ENCODE results near the gene KPTN. TPM values are rescaled to one million over a fixed set of nuclear protein-coding genes. Genes with fewer than 3 reads are reported as not detected.

Gene KPTN
- total RNA-seq, 1 experiment from 2014 or later, result 8.0 TPM

DNA sequence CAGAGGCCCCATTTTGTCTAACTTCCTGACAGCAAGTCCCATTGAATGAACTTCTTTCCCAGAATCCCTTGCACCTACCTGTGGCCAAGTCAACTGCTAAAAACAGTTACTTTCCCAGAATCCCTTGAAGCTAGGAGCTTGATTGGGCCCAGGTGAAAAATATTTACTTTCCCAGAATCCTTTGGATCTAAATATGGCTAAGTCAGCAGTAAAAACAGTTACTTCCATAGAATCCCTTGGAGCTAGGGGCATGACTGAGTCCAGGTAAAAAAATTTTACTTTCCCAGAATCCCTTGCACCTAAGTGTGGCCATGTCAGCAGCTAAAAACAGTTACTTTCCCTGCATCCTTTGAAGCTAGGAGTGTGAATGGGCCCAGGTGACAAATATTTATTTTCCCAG is 51.5 kb downstream of the KPTN start:
- H3K4me3 ChIP-seq (ENCODE audit: low read length), result no peak overlapping the region
- H2AFZ ChIP-seq (ENCODE audit: low read length), result no peak overlapping the region
- H3K27me3 ChIP-seq (ENCODE audit: low read length), result no peaks in the 10 kb centered on the region
- H4K20me1 ChIP-seq (ENCODE audit: low read length), result no peaks in the 10 kb centered on the region
- ChIA-PET CTCF (no interaction called here), POLR2A (ENCODE audit: unreplicated experiment) (interaction anchor here (0.6 kb wide), 1 partner anchor 80 kb away, joined by 5 read pairs; no protein-coding TSS in a partner anchor)
- H3K36me3 ChIP-seq (ENCODE audit: low read depth, low read length), result no peaks in the 10 kb centered on the region
- no peak overlapping the region for H3K27ac ChIP-seq (ENCODE audit: low read length)
- intact Hi-C loops (cut with micrococcal nuclease), result loop anchor here (10.0 kb wide), 1 partner anchor 82 kb away; the partner anchor contains the start of gene NAPA
- no peaks in the 10 kb centered on the region for H3K9me3 ChIP-seq (ENCODE audit: low read length)
- peaks cover 10% of the 10 kb centered on the region; the same call in 1 of the 2 replicates for H3K4me1 ChIP-seq (ENCODE audit: insufficient read depth, low read length)
- ATAC-seq (no peak), DNase-seq (no peak)
- H3F3A ChIP-seq (ENCODE audit: low read length, unreplicated experiment), result no peaks in the 10 kb centered on the region
- H3K4me2 ChIP-seq (ENCODE audit: low read length), result no peak overlapping the region
- H3K9ac ChIP-seq (ENCODE audit: low read length), result no peak overlapping the region
- H3K79me2 ChIP-seq (ENCODE audit: low read length), result no peaks in the 10 kb centered on the region
- no peak for TF ChIP-seq EZH2 (IDR thresholded peaks at IDR 0.05; ENCODE audit: low read length, unreplicated experiment)
- no peak for TF ChIP-seq EZH2phosphoT487 (IDR thresholded peaks at IDR 0.05; ENCODE audit: borderline replicate concordance, low read length)
- TF ChIP-seq, protein P1, sequence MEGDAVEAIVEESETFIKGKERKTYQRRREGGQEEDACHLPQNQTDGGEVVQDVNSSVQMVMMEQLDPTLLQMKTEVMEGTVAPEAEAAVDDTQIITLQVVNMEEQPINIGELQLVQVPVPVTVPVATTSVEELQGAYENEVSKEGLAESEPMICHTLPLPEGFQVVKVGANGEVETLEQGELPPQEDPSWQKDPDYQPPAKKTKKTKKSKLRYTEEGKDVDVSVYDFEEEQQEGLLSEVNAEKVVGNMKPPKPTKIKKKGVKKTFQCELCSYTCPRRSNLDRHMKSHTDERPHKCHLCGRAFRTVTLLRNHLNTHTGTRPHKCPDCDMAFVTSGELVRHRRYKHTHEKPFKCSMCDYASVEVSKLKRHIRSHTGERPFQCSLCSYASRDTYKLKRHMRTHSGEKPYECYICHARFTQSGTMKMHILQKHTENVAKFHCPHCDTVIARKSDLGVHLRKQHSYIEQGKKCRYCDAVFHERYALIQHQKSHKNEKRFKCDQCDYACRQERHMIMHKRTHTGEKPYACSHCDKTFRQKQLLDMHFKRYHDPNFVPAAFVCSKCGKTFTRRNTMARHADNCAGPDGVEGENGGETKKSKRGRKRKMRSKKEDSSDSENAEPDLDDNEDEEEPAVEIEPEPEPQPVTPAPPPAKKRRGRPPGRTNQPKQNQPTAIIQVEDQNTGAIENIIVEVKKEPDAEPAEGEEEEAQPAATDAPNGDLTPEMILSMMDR (conservative IDR thresholded peaks at IDR 0.05; ENCODE audit: low read depth, low read length), result no peak
- H3K9me2 ChIP-seq (replicated peaks; ENCODE audit: low read length), result no peaks in the 10 kb centered on the region
- BruUV-seq (replicated peaks), result no TSS peak

DNA sequence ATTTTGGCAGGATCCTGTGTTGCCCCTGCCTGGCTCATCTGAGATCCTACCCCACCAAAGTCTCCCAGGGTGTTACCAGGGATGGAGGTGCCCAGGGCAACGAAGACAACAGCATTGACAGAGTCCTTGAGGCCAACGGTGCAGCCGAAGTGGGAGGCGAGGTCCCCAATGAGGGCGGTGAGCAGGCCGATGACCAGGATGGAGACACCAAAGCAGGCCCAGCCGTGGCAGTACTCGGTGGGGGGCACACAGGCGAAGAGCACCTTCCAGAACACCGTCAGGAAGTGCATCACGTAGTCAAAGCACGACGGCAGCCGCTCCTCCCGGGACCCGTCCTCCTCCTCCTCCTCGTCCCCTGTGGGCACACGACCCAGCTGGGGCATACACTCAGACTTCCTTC is 51.9 kb downstream of the KPTN start:
- no peak overlapping the region for H3K4me3 ChIP-seq (ENCODE audit: low read length)
- H3K36me3 ChIP-seq (ENCODE audit: low read depth, low read length), result no peaks in the 10 kb centered on the region; the same call in 1 of the 2 replicates
- no peak overlapping the region for H3K4me2 ChIP-seq (ENCODE audit: low read length)
- H3K4me1 ChIP-seq (ENCODE audit: insufficient read depth, low read length), result peaks cover 12% of the 10 kb centered on the region; the same call in 1 of the 2 replicates
- H2AFZ ChIP-seq (ENCODE audit: low read length), result no peak overlapping the region
- ATAC-seq (no peak), DNase-seq (no peak)
- POLR2A ChIA-PET (ENCODE audit: unreplicated experiment), result no interaction called here
- H3K27ac ChIP-seq (ENCODE audit: low read length), result no peak overlapping the region
- TF ChIP-seq EZH2 (IDR thresholded peaks at IDR 0.05; ENCODE audit: low read length, unreplicated experiment) (no peak), EZH2phosphoT487 (IDR thresholded peaks at IDR 0.05; ENCODE audit: borderline replicate concordance, low read length) (no peak)
- H3K9me3 ChIP-seq (ENCODE audit: low read length), result no peaks in the 10 kb centered on the region
- CTCF ChIA-PET, result no interaction called here
- BruUV-seq (replicated peaks), result no TSS peak
- H4K20me1 ChIP-seq (ENCODE audit: low read length), result no peaks in the 10 kb centered on the region
- no peaks in the 10 kb centered on the region for H3K9me2 ChIP-seq (replicated peaks; ENCODE audit: low read length)
- no peak overlapping the region for H3K9ac ChIP-seq (ENCODE audit: low read length)
- H3K27me3 ChIP-seq (ENCODE audit: low read length), result no peaks in the 10 kb centered on the region
- no peaks in the 10 kb centered on the region for H3F3A ChIP-seq (ENCODE audit: low read length, unreplicated experiment)
- intact Hi-C loops (cut with micrococcal nuclease), result loop anchor here (10.0 kb wide), 1 partner anchor 83 kb away; the partner anchor contains the start of gene NAPA
- no peaks in the 10 kb centered on the region for H3K79me2 ChIP-seq (ENCODE audit: low read length)

DNA sequence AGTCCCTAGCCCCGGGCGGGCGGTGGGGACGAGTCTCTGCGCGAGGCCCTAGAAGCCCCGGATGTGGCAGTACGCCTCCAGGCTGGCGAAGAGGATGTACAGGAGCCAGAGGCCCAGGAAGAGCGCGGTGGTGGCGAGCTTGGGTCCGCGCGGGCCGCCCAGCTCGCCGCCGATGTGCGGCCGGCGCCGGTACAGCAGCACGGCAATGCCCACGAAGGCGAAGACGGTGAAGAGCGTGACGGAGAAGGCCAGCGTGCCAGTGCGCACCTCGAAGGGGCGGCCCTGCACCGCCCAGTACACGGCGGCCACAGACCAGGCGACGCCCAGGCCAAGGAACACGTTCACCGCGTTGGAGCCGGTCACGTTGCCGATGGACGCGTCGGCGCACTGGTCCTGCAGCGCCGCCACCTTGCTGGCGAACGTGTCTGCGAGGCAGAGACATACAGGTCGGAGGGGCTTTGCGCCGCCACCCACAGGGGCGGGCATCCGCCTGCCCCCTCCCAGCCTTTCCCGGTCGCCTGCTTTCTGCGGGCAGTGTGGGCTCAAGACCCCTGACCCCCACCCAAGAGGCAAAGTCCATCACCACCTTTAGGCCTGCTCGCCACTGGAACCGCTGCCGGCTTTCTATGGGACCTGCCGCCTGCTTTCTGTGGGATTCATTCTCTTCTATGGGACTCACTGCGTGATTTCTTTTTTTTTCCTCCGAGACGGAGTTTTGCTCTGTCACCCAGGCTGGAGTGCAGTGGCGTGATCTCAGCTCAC is 53.8 kb downstream of the KPTN start:
- POLR2A ChIA-PET (ENCODE audit: unreplicated experiment), result no interaction called here
- ATAC-seq (no peak), DNase-seq (no peak)
- H3K79me2 ChIP-seq (ENCODE audit: low read length), result no peaks in the 10 kb centered on the region
- no peaks in the 10 kb centered on the region for H4K20me1 ChIP-seq (ENCODE audit: low read length)
- no peak overlapping the region for H3K27ac ChIP-seq (ENCODE audit: low read length)
- intact Hi-C loops (cut with micrococcal nuclease), result loop anchor here (10.0 kb wide), 1 partner anchor 85 kb away; the partner anchor contains the start of gene NAPA
- CTCF ChIA-PET, result interaction anchor here (0.5 kb wide), 1 partner anchor 278 kb away, joined by 3 read pairs; no protein-coding TSS in a partner anchor
- H3F3A ChIP-seq (ENCODE audit: low read length, unreplicated experiment), result no peaks in the 10 kb centered on the region
- H3K4me2 ChIP-seq (ENCODE audit: low read length), result no peak overlapping the region
- H3K27me3 ChIP-seq (ENCODE audit: low read length), result no peaks in the 10 kb centered on the region
- peaks cover 12% of the 10 kb centered on the region; the same call in 1 of the 2 replicates for H3K4me1 ChIP-seq (ENCODE audit: insufficient read depth, low read length)
- H3K4me3 ChIP-seq (ENCODE audit: low read length), result no peak overlapping the region
- no peaks in the 10 kb centered on the region for H3K9me3 ChIP-seq (ENCODE audit: low read length)
- TF ChIP-seq EZH2phosphoT487 (IDR thresholded peaks at IDR 0.05; ENCODE audit: borderline replicate concordance, low read length), result no peak
- TF ChIP-seq EZH2 (IDR thresholded peaks at IDR 0.05; ENCODE audit: low read length, unreplicated experiment), result no peak
- TF ChIP-seq, protein P1 (conservative IDR thresholded peaks at IDR 0.05; ENCODE audit: low read depth, low read length), result no peak
- no peak overlapping the region for H2AFZ ChIP-seq (ENCODE audit: low read length)
- BruUV-seq (replicated peaks), result no TSS peak
- H3K9me2 ChIP-seq (replicated peaks; ENCODE audit: low read length), result no peaks in the 10 kb centered on the region
- H3K9ac ChIP-seq (ENCODE audit: low read length), result no peak overlapping the region
- H3K36me3 ChIP-seq (ENCODE audit: low read depth, low read length), result no peaks in the 10 kb centered on the region; the same call in 1 of the 2 replicates

All from PC-3 (cell line).